ENCODE data around the gene SLC35F3.
"Not testable (repeated sequence)": the region's sequence is repeated elsewhere in the genome, so short reads cannot be mapped to it uniquely, and the experiment has no call there.

The SLC35F3 gene

DNA sequence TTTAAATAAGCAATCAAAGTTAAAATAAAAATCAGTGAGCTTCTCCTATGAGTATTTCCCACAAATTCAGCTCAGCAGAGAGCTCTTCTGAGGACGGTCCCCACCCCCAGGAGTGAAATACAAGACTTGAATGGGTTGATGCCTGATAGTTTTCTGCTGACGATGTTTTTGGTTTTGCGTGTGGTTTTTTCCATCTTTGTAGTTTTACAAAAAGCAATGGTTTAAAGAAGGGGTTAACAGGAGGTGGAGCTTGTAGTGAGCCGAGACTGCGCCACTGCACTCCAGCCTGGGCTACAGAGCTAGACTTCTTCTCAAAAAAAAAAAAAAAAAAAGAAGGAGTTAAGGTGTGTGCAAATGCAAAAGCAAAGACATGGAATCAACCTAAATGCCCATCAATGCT, 297.1 kb downstream of the SLC35F3 start:
- Histone ChIP-seq H3K36me3 (no peaks in the 10 kb centered on the region), H3K27me3 (peaks cover 0 to 8% of the 10 kb centered on the region in 2 donors), H3K27ac (no peak overlapping the region), H3K4me1 (no peaks in the 10 kb centered on the region), H3K9me3 (peaks cover 0 to 12% (median 0%) of the 10 kb centered on the region in 3 donors), H3K4me3 (no peak overlapping the region)
- DNase-seq = no peak
- TF ChIP-seq, protein P1, sequence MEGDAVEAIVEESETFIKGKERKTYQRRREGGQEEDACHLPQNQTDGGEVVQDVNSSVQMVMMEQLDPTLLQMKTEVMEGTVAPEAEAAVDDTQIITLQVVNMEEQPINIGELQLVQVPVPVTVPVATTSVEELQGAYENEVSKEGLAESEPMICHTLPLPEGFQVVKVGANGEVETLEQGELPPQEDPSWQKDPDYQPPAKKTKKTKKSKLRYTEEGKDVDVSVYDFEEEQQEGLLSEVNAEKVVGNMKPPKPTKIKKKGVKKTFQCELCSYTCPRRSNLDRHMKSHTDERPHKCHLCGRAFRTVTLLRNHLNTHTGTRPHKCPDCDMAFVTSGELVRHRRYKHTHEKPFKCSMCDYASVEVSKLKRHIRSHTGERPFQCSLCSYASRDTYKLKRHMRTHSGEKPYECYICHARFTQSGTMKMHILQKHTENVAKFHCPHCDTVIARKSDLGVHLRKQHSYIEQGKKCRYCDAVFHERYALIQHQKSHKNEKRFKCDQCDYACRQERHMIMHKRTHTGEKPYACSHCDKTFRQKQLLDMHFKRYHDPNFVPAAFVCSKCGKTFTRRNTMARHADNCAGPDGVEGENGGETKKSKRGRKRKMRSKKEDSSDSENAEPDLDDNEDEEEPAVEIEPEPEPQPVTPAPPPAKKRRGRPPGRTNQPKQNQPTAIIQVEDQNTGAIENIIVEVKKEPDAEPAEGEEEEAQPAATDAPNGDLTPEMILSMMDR (IDR thresholded peaks at IDR 0.05) = no peak
- intact Hi-C loops (cut with DNase I; ENCODE audit: low total_unique reads) = no loop called here

DNA sequence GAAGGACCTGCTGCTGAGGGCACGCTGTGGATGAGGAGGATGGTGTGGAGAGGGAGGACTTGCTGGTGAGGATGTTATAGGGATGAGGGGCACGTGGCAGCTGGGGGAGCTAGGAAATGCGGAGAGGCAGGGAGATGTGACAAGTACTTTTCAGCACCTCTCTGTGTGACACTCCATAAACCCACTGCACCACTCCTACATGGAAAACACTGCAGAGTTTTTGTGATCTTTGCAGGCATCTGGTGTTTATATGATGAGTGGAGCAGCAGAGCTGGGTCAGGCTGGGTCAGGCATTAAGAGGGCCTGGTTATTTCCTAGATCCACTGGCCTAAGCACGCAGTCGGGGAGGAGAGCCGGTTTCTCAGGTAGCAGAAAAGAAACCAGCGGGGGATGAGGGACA, 301.5 kb downstream of the SLC35F3 start:
- Histone ChIP-seq H3K4me3 (no peak overlapping the region), H3K36me3 (no peaks in the 10 kb centered on the region), H3K4me1 (no peaks in the 10 kb centered on the region), H3K27ac (no peak overlapping the region), H3K9me3 (no peaks in the 10 kb centered on the region), H3K27me3 (peaks cover 0 to 4% of the 10 kb centered on the region in 2 donors)
- TF ChIP-seq, protein P1 (IDR thresholded peaks at IDR 0.05) = no peak
- DNase-seq = no peak
- intact Hi-C loops (cut with DNase I; ENCODE audit: low total_unique reads) = no loop called here

DNA sequence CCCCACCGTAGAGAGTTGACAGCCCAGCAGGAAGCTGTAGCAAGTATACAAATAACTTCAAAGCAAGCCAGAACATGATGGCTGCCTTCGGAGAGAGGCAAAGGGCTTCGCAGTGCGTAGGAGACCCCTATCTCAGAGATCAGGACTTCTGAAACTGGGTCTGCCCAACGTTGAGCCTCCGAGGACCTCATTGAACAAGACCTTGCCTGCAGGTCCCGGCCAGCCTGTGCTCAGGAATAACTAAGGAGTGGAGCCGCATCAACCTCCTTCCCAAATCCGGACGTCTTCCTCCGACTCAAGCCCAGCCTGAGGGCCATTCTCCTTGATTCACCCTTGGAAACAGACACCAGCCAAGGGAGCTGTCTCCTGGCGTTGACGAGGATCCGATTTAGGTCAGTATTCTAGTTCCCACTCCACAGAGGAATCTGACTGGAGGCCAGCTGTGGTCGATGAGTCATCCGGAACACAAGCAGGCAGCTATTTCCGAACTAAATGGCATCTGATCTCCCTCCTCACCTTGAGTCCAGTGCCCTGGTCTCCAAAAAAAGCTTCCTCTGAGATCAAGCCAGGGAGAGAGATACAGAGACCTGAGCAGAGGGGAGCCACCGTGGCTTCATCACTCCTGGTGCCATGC, 302.3 kb downstream of the SLC35F3 start:
- Histone ChIP-seq H3K9me3 (no peaks in the 10 kb centered on the region), H3K4me3 (no peak overlapping the region), H3K27me3 (peaks cover 0 to 4% of the 10 kb centered on the region in 2 donors), H3K36me3 (no peaks in the 10 kb centered on the region), H3K27ac (no peak overlapping the region), H3K4me1 (no peaks in the 10 kb centered on the region)
- DNase-seq = no peak
- intact Hi-C loops (cut with DNase I; ENCODE audit: low total_unique reads) = no loop called here
- TF ChIP-seq, protein P1 (IDR thresholded peaks at IDR 0.05) = no peak

DNA sequence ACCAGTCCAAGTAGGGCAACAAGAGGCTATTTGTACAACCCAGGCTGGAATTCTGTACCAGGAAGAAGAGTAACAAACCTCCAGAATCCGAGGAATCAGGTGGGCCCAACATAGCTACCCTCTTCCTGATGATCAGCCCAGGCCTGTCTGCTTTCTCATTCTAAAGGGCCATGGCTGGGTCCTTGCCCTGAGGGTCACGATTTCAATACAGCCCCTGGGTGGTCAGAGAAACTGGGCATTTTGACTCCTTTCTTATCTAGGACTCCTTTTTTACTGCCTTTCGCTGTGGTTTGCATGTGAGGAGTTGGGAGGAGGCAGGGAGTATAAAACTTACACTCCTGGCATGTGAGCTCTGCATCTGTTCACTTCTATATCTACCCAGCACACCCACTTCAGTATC, 303.9 kb downstream of the SLC35F3 start:
- Histone ChIP-seq H3K9me3 (no peaks in the 10 kb centered on the region), H3K4me3 (no peak overlapping the region), H3K27ac (no peak overlapping the region), H3K36me3 (no peaks in the 10 kb centered on the region), H3K4me1 (no peaks in the 10 kb centered on the region), H3K27me3 (peaks cover 0 to 4% of the 10 kb centered on the region in 2 donors)
- TF ChIP-seq, protein P1 (IDR thresholded peaks at IDR 0.05) = no peak
- intact Hi-C loops (cut with DNase I; ENCODE audit: low total_unique reads) = no loop called here
- DNase-seq = no peak

DNA sequence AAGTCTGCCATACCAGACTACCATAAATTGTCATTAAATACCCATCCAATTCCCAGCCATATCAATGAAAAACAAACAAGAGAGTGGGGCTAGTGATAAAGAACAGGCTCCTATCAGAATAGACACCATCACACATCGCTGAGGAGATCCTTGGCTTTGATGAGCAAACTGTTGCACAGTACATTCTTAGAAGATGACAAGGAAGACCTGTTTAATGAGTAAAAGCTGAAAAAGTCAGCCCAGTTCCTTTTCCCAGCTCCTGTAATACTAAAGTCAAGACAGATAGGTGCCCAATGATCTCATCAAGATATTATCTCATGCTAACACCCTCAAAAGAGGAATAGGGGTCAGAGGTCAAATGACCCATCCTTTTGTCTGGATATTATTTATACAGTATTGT, 304.3 kb downstream of the SLC35F3 start:
- Histone ChIP-seq H3K4me1 (peaks cover 0 to 3% (median under 1%) of the 10 kb centered on the region in 4 donors), H3K36me3 (no peaks in the 10 kb centered on the region), H3K27ac (no peak overlapping the region), H3K9me3 (no peaks in the 10 kb centered on the region), H3K27me3 (peaks cover 0 to 7% of the 10 kb centered on the region in 2 donors), H3K4me3 (no peak overlapping the region)
- TF ChIP-seq, protein P1 (IDR thresholded peaks at IDR 0.05) = no peak
- DNase-seq = no peak
- intact Hi-C loops (cut with DNase I; ENCODE audit: low total_unique reads) = no loop called here

DNA sequence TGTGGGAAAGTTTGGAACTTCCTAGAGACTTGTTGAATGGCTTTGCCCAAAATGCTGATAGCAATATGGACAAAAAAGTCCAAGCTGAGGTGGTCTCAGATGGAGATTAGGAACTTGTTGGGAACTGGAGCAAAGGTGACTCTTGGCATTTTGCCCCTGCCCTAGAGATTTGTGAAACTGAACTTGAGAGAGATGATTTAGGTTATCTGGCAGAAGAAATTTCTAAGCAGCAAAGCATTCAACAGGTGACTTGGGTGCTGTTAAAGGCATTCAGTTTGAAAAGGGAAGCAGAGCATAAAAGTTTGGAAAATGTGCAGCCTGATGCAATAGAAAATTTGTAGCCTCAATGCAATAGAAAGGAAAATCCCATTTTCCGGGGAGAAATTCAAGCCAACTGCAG, 306.0 kb downstream of the SLC35F3 start:
- H3K9me3 ChIP-seq; H3K27ac ChIP-seq; DNase-seq; intact Hi-C loops (cut with DNase I; ENCODE audit: low total_unique reads); H3K36me3 ChIP-seq; H3K4me3 ChIP-seq: not testable (repeated sequence)
- peaks cover 0 to 20% (median 13%) of the 10 kb centered on the region in 4 donors for H3K4me1 ChIP-seq
- H3K27me3 ChIP-seq = peaks cover 0 to 20% of the 10 kb centered on the region in 2 donors

DNA sequence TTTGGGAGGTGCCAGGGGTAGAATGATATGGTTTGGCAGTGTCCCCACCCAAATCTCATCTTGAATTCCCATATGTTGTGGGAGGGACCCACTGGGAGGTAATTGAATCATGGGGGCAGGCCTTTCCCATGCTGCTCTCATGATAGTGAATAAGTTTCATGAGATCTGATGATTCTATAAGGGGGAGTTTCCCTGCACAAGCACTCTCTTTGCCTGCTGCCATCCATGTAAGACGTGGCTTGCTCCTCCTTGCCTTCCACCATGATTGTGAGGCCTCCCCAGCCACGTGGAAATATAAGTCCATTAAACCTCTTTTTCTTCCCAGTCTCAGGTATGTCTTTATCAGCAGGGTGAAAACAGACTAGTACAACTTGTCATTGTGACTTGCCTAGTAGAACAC, 307.4 kb downstream of the SLC35F3 start:
- Histone ChIP-seq H3K27me3 (peaks cover 0 to 30% of the 10 kb centered on the region in 2 donors), H3K4me1 (peaks cover 0 to 21% (median 13%) of the 10 kb centered on the region in 4 donors)
- H3K9me3 ChIP-seq; H3K27ac ChIP-seq; intact Hi-C loops (cut with DNase I; ENCODE audit: low total_unique reads); DNase-seq; H3K4me3 ChIP-seq; H3K36me3 ChIP-seq: not testable (repeated sequence)
